Spleen (tissue), 7 donors: ENCODE measurements around the gene TFB2M.

ENCODE experiments used
- CTCF ChIP-seq, 11 experiments: fragments of 200-600 bp in 7 of 11; fragments of 450-650 bp in 4 of 11; sonication (generic) in 4 of 11; IDR thresholded peaks in 8 of 11; conservative IDR thresholded peaks in 3 of 11; 1 replicate in 7 of 11; 2 replicates in 4 of 11; pipeline versions ENCODE4 v1.4.0 to v1.8.0; 2016 to 2021; ENCODE audit warnings: antibody characterized with exemption in 11 of 11, inconsistent platforms in 4 of 11, mild to moderate bottlenecking in 1 of 11
- POLR2A ChIP-seq, 3 donors: fragments of 450-650 bp; IDR thresholded peaks; one replicate each; pipeline ENCODE4 v1.5.1; 2017; ENCODE audit warnings: antibody characterized with exemption in 3 of 3, mild to moderate bottlenecking in 1 of 3
- POLR2AphosphoS5 ChIP-seq, 3 donors: sonication (generic); formaldehyde crosslinking; IDR thresholded peaks; one replicate each; pipeline ENCODE4 v1.5.1; 2017; ENCODE audit warnings: antibody characterized with exemption in 3 of 3
- donor health status: DM: no; HTN: no; CAD: no; lungs with moderate emphysema.
- donor health status: DM: no; HTN: no; CAD: no.
- donor health status: DM: no; HTN: no; CAD: no.

GRCh38 chr1:246513041-246513440 lies 53.0 kb downstream of the TFB2M start:
- no peak for TF ChIP-seq CTCF (IDR thresholded peaks at IDR 0.05 in 8 of 11, conservative IDR thresholded peaks at IDR 0.05 in 3 of 11)
- no peak for TF ChIP-seq POLR2A (IDR thresholded peaks at IDR 0.05)
- TF ChIP-seq POLR2AphosphoS5 (IDR thresholded peaks at IDR 0.05): no peak
